ENCODE results near the gene TTBK2. TPM values are rescaled to one million over a fixed set of nuclear protein-coding genes. Genes with fewer than 3 reads are reported as not detected.

TTBK2 gene
- total RNA-seq, 2 experiments from 2014 or later = 17.2 to 17.7 TPM

DNA sequence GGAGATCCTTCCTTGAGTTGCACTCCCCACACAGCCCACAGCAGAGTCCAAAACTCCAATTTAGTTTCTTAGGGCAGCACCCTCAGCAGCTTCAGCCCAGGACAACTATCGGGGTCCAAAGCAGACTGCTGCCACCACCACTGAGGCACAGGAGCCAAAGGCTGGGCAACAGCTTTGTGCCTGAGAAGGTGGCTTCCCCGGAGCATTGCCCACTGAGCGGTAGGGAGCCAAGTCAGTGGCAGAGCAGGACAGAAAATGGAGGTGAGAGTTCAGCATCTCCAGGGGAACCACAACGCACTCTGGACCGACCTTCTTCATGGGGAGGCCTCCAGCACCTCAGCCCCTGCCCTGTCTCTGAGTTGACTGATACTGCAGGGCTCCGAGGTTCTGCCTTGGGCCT, 227.1 kb downstream of the TTBK2 start:
- no peaks in the 10 kb centered on the region for H3K27me3 Mint-ChIP-seq
- no peak overlapping the region for H3K27ac Mint-ChIP-seq
- no peak overlapping the region for H3K4me3 Mint-ChIP-seq
- no peaks in the 10 kb centered on the region for H3K9me3 Mint-ChIP-seq
- POLR2A ChIA-PET = no interaction called here
- DNase-seq = no peak
- H3K36me3 Mint-ChIP-seq = peaks cover 5% of the 10 kb centered on the region
- no peak for ATAC-seq (ENCODE audit: low read depth)
- H3K4me1 Mint-ChIP-seq = peaks cover 18% of the 10 kb centered on the region

DNA sequence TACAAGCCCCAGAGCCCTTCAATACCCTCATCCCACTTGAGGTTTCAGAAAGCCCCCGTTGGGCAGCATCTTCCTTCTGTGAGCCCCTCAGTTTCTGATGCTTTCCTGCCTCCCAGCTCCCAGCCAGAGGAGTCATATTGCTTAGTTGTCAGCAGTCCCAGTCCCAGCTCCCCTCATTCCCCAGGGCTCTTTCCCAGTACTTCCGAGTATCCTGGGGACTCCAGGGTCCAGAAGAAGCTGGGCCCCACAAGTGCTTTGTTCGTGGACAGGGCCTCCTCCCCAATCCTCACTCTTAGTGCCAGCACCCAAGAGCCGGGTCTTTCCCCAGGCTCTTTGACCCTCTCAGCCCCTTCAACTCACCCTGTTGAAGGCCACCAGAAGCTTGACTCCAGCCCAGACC, 227.6 kb downstream of the TTBK2 start:
- Mint-ChIP-seq H3K4me1 (peaks cover 18% of the 10 kb centered on the region), H3K27ac (no peak overlapping the region), H3K36me3 (peaks cover 5% of the 10 kb centered on the region), H3K4me3 (no peak overlapping the region), H3K9me3 (no peaks in the 10 kb centered on the region), H3K27me3 (no peaks in the 10 kb centered on the region)
- ATAC-seq (ENCODE audit: low read depth) = no peak
- no peak for DNase-seq
- POLR2A ChIA-PET = no interaction called here

DNA sequence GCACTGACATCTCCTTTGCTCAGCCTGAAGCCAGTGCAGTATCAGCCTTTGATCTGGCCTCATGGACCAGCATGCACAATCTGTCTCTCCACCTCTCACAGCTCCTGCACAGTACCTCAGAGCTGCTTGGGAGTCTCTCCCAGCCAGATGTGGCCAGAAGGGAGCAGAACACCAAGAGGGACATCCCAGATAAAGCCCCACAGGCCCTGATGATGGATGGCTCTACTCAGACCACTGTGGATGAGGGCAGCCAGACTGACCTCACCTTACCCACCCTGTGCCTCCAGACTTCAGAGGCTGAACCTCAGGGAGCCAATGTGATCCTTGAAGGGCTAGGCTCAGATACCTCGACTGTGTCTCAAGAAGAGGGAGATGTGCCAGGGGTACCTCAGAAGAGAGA, 228.0 kb downstream of the TTBK2 start:
- H3K9me3 Mint-ChIP-seq = no peaks in the 10 kb centered on the region

DNA sequence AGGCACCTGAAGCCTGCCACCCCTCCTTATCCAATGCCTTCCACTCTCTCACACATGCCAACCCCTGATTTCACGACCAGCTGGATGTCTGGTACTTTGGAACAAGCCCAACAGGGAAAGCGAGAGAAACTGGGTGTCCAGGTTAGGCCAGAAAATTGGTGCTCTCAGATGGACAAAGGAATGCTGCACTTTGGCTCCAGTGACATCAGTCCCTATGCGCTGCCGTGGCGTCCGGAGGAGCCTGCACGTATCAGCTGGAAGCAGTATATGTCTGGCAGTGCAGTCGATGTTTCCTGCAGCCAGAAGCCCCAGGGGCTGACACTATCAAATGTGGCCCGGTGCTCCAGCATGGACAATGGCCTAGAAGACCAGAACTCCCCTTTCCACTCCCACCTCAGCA, 228.8 kb downstream of the TTBK2 start:
- Mint-ChIP-seq H3K27me3 (no peaks in the 10 kb centered on the region), H3K4me3 (no peak overlapping the region), H3K36me3 (peaks cover 9% of the 10 kb centered on the region), H3K4me1 (peaks cover 18% of the 10 kb centered on the region), H3K27ac (peak overlapping the region; percentile 64), H3K9me3 (no peaks in the 10 kb centered on the region)
- DNase-seq (no peak), ATAC-seq (ENCODE audit: low read depth) (no peak)
- POLR2A ChIA-PET = no interaction called here

More for the DNA sequence above, 228.0 kb downstream of the TTBK2 start:
- POLR2A ChIA-PET = no interaction called here
- Mint-ChIP-seq H3K4me1 (peaks cover 18% of the 10 kb centered on the region), H3K36me3 (peaks cover 5% of the 10 kb centered on the region), H3K27ac (no peak overlapping the region), H3K4me3 (no peak overlapping the region), H3K27me3 (no peaks in the 10 kb centered on the region)
- DNase-seq (no peak), ATAC-seq (ENCODE audit: low read depth) (no peak)

DNA sequence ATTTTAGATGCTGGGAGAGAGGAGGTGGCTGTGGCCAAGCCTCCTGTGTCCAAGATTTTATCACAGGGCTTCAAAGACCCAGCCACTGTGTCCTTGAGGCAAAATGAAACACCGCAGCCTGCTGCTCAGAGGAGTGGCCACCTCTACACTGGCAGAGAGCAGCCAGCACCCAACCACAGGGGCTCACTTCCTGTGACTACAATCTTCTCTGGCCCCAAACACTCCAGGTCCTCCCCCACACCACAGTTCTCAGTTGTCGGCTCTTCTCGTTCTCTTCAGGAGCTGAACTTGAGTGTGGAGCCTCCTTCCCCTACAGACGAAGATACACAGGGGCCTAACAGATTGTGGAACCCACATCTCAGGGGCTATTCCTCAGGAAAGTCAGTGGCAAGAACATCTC, 229.3 kb downstream of the TTBK2 start:
- Mint-ChIP-seq H3K4me3 (no peak overlapping the region), H3K9me3 (no peaks in the 10 kb centered on the region), H3K4me1 (peaks cover 18% of the 10 kb centered on the region), H3K27ac (peak overlapping the region; percentile 64), H3K27me3 (no peaks in the 10 kb centered on the region), H3K36me3 (peaks cover 8% of the 10 kb centered on the region)
- DNase-seq (no peak), ATAC-seq (ENCODE audit: low read depth) (peak; percentile 71)
- POLR2A ChIA-PET = no interaction called here

Other genes starting within 250 kb of the TTBK2 start
- 10 to 100 TPM; 33.2 to 35.7 TPM for gene CDAN1, start 183.7 kb downstream of the TTBK2 start, total RNA-seq
- 10 to 100 TPM; 39.4 to 43.1 TPM for gene UBR1, start 185.3 kb upstream of the TTBK2 start, total RNA-seq
- 10 to 100 TPM; 23.3 to 28.1 TPM for gene TMEM62, start 212.8 kb upstream of the TTBK2 start, total RNA-seq